Right ventricle myocardium superior (tissue), 1 donor: ENCODE results near the gene GM2A. TPM values are rescaled to one million over a fixed set of nuclear protein-coding genes. Genes with fewer than 3 reads are reported as not detected.
A peak's percentile ranks its signal among the peaks of the same experiment; 100 is the strongest.
"Not testable (repeated sequence)": the region's sequence is repeated elsewhere in the genome, so short reads cannot be mapped to it uniquely, and the experiment has no call there.

Experiments used
- ATAC-seq: fragments of 200-7000 bp; cut with Tn5 transposase; one replicate; pipeline ENCODE4 v1.9.1; 2020; ENCODE audit warnings: mild to moderate bottlenecking; ENCODE audit not compliant: poor library complexity
- DNase-seq: peaks from one replicate; pipeline ENCODE4 v3.0.0-alpha.2; 2020
- intact Hi-C: fragments of 100-400 bp; cut with DNase I; formaldehyde crosslinking; loops from one replicate; pipeline ENCODE4 v1.11.2; 2022
- total RNA-seq: library from RNA; stranded (reverse); fragmentation: NEBNext Ultra II Directional; extraction: Animal tissue kit (Norgen Biotek cat#: 25700); gene quantifications from one replicate; pipeline ENCODE4 v1.2.1, GENCODE V29; 2021
- donor health status: DM: no; HTN: yes; CAD: no; lungs with severe emphysema.

GM2A gene
- total RNA-seq, 1 donor from 2014 or later: 26.2 TPM

DNA sequence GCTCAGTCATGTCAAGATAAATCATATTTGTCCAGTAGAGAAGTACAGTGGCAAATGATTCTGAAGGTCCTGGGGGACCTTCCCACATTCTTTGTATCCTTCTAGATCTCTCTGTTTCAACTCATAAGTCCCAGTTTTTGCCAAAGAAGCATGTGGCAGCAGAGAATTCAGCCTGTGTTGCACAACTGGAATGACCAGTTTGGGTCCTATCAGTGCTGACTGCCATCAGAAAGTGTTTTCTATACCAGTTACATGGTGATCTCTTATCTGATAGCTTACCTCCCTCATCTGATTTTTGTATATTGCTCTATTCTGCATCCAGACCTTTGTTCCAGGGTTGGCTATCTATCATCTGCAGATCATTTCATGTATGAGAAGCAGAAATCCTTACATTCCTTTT lies 21.7 kb downstream of the GM2A start:
- ATAC-seq: no peak

DNA sequence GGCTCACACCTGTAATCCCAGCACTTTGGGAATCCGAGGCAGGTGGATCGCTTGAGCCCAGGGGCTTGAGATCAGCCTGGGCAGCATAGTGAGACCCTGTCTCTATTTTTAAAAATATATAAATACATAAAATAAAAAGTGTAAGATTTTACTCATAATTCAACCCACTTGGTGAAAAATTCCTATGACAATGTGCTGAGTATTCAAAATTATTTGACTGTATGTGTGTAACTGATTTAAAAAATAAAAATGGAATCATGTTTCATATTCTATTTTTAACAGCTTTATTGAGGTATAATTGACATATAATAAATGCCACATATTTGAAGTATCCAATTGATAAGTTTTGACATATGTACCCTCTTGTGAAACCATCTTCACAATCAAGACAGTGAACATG lies 22.8 kb downstream of the GM2A start:
- intact Hi-C loops: no loop called here
- DNase-seq (no peak), ATAC-seq (no peak)

More for the DNA sequence above, 21.7 kb downstream of the GM2A start:
- intact Hi-C loops: no loop called here
- no peak for DNase-seq

DNA sequence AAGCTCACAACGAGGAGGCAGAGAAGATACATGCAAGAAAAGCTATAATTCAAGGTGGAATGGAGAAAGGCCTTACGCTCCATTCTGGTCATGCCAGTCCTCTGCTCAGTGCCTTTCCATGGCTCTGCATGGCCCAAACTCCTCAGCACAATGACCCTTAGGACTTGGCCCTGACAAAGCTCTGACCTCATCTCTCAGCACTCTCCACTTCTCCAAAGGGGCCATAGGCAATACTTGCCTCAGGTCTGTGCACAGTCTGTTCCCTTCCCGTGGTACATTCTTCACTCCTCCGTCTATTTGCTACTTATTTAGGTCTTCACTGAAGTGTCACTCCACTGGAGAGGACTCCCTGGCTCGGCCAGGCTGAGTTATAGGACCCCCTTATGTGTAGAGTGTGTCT lies 25.9 kb downstream of the GM2A start:
- DNase-seq (no peak), ATAC-seq (no peak)
- intact Hi-C loops: no loop called here

DNA sequence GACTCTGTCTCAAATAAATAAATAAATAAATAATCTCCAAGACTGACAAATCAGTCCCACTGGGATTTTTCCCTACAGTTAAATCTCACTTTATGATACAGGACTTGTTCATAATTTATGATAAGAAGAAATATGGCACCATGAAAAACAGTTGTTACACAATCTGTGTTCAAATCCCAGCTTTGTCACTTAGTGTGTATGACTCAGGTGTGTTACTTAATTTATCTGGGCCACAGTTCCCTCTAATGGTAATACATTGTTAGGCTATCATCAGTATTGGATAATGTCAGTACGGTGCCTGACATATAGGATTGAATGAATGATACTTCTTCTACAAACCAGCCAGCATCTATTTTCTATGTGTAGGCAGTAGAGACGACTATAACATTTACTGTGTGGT lies 27.5 kb downstream of the GM2A start:
- intact Hi-C loops: no loop called here

DNA sequence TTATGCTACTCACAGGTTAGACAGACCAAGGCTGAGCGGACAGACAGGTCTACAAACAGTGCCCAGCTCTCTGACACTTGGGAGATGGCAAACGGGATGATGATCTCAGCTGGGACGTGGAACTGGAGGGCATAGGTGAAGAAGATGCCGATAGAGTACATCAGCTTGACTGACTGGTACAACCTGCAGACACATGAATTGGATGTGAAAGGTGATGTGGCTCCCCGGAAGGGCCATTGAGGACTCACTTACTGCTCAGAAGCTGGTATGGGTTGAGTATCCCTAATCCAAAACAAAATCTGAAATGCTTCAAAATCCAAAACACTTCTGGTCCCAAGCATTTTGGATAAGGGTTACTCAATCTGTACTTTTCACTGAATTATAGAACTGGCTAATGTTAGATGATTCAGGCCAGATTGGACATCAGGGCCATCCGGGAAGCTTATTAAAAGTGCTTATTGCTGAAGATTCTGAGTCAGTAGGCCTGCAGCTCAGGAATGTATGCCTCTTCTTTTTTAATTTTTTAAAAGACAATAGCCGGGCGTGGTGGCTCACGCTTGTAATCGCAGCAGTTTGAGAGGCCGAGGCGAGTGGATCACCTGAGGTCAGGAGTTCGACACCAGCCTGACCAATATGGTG lies 28.1 kb downstream of the GM2A start:
- DNase-seq (no peak), ATAC-seq (no peak)
- intact Hi-C loops: no loop called here

More for the DNA sequence above, 27.5 kb downstream of the GM2A start:
- DNase-seq (no peak), ATAC-seq (no peak)

DNA sequence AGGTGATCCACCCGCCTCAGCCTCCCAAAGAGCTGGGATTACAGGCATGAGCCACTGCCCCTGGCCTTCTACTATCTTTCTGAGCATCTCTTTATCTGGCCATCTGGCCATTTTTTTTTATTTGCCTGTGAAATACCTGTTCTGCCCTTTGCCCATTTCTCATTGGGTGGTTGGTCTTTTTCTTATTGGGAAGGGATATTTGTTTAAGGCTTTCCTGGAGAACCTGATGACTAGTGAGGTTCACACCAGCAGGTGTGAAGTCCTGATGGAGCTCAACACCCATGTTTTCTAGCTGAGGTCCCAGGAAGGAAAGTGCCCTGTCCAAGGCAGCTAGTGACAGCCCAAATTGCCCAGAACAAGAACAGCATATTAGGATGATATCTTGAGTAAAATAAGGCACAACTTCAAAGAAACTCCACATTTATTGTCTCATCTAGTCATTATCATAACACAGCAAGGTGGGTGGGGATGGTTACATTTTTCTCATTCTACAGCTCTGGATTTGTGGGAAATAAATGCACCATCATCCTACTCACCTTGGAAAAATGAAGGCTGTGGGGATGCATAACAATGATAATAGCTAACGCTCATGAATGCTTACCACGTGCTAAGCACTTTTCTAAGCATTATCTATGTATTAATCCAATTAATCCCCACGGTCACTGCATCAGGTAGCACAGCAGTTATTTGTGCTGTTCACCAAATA lies 30.3 kb downstream of the GM2A start:
- intact Hi-C loops: no loop called here
- ATAC-seq (no peak), DNase-seq (no peak)

DNA sequence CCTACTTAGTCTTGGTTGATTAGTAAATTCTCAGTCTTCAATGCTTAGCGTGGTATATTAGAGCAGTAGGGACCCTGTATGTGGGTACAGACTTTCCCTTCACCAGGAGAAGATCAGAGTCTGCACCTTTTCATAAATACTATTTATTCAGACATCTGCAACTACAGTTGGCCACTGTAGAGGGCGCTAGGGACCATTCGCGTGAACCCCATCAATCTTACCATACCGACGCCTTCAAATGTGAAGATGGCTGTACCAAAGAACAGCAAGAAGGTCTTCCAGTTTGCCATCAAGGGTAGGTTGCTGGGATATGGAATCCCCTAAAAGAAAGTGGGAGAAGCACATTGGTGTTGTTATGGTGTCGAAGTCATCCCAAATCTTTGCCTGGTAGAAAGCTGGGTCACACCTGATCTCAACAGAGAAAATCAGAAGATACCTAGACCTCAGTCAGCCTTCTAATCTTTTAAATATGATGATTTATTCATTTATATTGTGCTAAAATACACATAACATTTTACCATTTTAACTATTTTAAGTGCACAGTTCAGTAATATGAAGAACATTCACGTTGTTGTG lies 31.5 kb downstream of the GM2A start:
- no peak for ATAC-seq
- intact Hi-C loops: no loop called here

DNA sequence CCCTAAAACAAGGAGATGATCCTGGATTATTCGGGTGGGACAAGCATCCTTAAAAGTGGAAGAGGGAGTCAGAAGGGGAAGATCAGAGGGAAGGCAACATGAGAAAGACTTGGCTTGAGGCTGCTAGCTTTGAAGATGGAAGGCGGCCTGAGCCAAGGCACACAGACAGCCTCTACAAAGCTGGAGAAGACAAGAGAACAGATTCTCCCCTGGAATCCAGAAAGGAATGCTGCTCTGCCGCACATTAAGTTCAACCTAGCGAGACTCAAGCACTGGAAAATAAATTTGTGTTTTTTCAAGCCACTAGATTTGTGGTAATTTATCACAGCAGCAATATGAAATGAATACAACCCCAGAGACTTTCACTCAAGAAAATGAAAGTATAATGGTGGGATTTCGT lies 32.7 kb downstream of the GM2A start:
- DNase-seq (no peak), ATAC-seq (no peak)
- intact Hi-C loops: no loop called here

More for the DNA sequence above, 31.5 kb downstream of the GM2A start:
- no peak for DNase-seq

DNA sequence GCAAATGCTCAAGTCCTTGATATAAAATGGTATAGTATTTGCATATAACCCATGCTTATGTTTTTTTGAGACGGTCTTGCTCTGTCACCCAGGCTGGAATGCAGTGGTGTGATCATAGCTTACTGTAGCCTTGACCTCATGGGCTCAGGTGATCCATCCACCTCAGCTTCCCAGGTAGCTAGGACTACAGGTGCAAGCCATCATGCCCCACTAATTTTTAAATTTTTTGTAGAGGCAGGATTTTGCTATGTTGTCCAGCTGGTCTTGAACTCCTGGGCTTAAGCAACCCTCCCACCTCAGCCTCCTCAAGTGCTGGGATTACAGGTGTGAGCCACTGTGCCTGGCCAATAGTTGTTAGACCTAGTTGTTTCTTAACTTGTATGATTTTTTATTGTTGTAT lies 33.3 kb downstream of the GM2A start:
- DNase-seq: no peak
- intact Hi-C loops: no loop called here
- no peak for ATAC-seq

DNA sequence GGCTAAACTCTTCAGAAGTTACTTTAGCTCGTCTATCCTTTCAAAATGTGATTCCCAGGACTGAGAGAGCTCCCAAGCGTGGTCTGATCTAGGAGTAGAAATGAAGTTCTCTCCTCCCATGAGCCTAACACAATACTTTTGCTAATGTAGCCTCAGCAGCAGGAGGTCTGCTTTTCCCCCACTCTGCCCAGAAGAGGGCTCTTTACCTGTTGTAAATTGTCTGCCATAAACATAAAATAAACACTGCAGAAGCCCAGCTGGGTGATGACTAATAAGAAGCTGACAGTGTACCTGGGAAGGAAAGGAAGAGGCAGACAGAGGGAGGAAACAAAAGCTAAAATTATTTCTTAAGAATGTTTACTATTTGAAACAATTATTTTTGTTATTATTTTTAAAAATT lies 35.2 kb downstream of the GM2A start:
- no peak for DNase-seq
- ATAC-seq: no peak
- intact Hi-C loops: no loop called here

DNA sequence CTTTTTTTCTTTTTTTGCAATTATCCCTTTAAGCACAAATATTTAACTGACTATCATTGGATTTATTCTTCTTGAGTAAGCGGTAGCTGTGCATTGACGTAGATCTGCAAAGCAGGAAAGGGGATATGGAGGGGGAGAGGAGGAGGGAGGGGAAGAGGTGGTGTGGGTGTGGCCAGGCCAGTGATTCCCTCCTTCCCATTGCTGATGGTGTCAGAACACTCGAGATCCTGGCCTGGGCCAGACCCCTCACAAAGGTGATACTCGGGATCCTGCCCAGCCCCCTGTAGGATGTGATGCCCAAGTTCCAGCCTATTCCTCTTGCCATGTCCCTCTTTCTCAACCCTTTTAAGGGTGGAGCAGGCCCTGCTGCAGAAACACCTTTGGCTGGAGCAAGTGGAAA lies 40.6 kb downstream of the GM2A start:
- intact Hi-C loops: no loop called here
- no peak for DNase-seq
- ATAC-seq: no peak

DNA sequence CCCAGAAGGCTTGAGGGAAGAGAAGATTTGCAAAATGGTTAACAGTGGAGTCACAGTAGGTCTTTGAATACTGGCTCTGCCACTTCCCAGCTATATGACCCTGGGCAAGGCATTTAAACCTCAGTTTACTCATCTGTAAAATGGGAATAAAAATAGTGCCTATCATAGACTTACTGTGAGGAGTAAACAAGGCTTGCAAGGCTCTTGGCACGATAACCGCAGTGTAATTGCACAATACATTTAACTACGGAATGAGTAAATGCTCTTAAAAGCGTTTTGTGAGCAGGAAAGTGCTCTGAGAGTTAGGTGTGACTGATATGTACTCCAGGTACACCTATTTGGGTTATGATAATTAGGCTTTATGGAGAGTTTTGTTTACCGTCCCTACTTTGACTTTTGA lies 42.2 kb downstream of the GM2A start:
- no peak for ATAC-seq
- no peak for DNase-seq
- intact Hi-C loops: no loop called here

DNA sequence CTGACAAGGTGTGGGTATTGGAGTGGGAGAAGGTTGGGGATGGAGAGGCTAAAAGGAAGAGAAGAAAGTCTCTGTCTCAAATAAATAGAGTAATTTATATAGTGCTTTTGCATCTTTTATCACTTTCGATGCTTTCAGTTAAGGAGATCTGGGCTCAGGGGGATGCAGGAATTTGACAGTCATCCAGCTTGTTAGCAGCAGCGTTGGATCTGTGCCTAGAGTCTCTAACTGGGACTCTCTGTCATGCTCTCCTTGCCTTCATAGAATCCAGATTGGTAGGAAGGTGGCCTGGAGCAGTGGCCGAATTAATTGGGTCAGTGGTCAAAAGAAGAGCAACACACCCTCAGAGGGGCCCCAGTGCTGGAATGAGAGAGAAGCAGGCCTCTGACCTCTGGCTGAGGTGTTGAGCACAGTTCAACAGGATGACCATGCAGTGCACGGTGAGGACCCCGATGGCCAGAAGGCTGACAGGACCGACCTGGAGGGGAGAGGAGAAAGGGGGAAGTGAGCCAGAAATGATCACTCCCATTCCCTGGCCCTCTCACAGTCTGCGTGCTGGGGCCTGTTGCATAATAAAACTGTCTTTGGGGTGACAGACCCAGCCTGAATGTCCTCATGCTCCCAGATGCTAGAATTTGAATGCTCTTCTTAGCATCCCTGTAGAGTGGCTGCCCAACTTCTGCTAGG lies 42.9 kb downstream of the GM2A start:
- DNase-seq: no peak
- ATAC-seq: peak; percentile 27
- intact Hi-C loops: no loop called here

DNA sequence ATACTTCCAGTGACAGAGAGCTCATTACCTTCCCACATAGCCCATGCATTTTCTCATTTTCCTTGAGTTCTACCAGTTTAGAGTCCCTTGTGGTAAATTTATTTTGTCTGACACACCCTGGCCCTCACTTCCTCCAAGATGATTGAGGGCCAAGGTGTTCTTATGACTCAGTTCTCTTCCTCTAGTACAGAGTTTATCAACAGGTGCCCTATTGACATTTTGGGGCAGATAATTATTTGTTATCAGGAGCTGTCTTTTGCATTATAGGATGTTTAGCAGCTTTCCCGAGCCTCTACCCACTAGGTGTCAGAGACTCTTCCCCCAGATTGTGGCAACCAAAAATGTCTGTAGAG lies 43.5 kb downstream of the GM2A start:
- intact Hi-C loops: no loop called here

DNA sequence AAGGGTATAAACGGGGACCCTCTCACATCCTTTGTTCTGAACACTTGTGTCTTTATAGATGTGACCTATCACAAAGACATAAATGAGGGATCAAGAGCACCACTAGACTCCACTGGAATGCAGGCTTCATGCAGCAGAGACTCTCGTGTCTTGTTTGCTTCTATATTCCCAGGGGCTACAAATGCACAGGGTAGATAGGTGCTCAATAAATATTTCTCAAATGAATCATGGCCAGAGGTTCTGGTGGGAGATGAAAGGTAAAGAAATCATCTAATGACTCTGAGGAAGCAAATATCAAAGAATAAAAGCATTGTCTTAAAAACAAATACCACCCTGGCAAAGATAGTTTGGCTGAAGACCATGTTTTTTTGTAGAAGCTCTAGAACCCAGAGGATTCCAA lies 44.0 kb downstream of the GM2A start:
- intact Hi-C loops: no loop called here
- no peak for ATAC-seq
- DNase-seq: no peak

More for the DNA sequence above, 43.5 kb downstream of the GM2A start:
- ATAC-seq (no peak), DNase-seq (no peak)

DNA sequence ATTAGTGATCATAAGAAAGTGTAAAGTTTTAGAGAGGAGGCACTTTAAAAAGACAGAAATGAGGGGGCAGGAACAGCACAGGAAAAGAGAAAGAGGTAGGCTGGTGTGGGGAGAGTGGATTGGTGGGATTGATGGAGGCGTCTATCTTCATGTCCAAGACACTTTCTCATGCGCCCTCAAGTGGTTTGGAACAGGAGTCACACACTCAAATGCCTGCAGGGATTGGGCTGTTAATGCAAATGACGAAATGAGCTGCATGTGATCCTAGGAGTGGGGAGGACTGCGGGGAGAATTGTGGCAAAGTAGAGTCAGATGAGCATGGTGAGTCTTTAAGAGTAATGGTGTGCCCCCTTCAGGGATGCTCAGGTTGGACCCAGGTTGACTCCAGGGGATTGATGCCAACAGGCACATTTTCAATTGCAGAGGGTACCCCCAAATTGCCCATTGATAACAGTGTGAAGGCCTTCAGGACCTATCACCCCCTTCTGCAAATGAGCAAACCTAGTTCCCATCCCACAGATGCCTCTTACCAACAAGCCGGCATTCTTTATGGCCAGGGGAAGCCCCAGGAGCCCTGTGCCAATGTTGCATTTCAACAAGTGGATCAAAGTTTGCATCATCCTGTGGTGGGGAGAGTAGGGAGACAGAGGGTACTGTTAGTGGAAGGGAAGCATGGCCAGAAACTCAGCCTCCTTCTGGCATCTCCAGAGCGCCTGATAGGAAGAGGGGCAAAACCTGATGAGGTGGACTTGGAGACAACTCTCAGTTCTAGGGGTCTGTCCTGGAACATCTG lies 45.3 kb downstream of the GM2A start:
- ATAC-seq (no peak), DNase-seq (no peak)
- intact Hi-C loops: no loop called here

DNA sequence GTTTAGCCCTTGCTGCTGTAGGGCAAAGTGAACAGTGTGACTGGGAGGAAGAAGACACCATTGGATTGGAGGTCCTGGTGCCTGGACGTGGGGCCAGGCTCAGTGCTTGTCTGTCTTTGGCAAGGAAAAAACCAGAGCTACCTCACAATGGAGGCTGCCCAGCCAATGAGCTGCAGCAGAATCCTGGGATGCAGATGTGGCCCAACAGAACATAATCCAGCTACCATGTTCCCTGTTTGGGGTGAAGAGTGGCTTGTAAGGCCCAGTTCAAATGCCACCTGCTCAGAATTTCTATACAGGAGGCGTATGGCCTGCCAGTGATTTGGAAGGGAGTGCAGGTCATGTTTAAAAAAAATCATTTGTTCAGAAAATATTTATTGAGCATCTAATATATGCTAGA lies 50.7 kb downstream of the GM2A start, which contains the start of gene SLC36A3:
SLC36A3 (minus strand) TSS at position 101 of the 400 bp plus-strand sequence. CDS start 412 bp downstream, outside the sequence.
- ATAC-seq: no peak
- intact Hi-C loops: no loop called here
- DNase-seq: no peak

DNA sequence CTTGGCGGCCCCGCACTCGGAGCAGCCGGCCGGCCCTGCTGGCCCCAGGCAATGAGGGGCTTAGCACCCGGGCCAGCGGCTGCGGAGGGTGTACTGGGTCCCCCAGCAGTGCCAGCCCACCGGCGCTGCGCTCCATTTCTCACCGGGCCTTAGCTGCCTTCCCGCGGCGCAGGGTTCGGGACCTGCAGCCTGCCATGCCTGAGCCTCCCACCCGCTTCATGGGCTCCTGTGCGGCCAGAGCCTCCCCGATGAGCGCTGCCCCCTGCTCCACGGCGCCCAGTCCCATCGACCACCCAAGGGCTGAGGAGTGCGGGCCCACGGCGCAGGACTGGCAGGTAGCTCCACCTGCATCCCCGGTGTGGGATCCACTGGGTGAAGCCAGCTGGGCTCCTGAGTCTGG lies 56.3 kb downstream of the GM2A start:
- intact Hi-C loops, ATAC-seq, DNase-seq: not testable (repeated sequence)

DNA sequence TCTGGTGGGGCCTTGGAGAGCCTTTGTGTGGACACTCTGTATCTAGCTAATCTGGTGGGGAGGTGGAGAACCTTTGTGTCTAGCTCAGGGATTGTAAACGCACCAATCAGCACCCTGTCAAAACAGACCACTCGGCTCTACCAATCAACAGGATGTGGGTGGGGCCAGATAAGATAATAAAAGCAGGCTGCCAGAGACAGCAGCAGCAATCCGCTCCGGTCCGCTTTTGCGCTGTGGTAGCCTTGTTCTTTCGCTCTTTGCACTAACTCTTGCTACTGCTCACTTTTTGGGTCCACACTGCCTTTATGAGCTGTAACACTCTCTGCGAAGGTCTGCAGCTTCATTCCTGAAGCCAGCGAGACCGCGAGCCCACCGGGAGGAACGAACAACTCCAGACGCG lies 56.8 kb downstream of the GM2A start:
- intact Hi-C loops, ATAC-seq, DNase-seq: not testable (repeated sequence)
